GM15510 (cell line): ENCODE measurements around the gene ASXL2.

Experiments used
- POLR2A ChIP-seq: IDR thresholded peaks from 3 replicates; pipeline ENCODE4 v1.6.1; 2011; ENCODE audit warnings: borderline replicate concordance; ENCODE audit not compliant: insufficient read length; ENCODE audit errors: extremely low read depth

The ASXL2 gene

GRCh38 chr2:25844089-25844488, 34.2 kb downstream of the ASXL2 start:
- TF ChIP-seq POLR2A, result no peak

DNA sequence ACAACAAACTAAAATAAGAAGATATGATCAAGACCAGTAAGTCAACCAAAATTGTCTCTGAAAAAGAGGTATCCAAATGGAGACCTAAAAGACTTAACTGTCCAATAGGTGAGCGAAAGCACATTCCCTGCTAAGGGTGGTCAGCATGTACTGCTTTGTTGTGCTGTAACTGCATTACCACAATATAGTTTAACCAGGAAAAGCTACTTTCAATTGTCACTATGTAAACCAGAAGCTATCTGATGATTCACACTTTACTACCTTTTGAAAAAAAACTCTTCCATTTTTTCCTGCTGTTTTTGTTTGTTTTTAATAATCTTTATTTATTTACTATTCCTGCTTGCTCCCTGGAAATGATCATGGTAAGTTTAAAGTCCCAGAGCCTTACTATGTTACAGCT, 36.1 kb downstream of the ASXL2 start:
- TF ChIP-seq POLR2A, result no peak

DNA sequence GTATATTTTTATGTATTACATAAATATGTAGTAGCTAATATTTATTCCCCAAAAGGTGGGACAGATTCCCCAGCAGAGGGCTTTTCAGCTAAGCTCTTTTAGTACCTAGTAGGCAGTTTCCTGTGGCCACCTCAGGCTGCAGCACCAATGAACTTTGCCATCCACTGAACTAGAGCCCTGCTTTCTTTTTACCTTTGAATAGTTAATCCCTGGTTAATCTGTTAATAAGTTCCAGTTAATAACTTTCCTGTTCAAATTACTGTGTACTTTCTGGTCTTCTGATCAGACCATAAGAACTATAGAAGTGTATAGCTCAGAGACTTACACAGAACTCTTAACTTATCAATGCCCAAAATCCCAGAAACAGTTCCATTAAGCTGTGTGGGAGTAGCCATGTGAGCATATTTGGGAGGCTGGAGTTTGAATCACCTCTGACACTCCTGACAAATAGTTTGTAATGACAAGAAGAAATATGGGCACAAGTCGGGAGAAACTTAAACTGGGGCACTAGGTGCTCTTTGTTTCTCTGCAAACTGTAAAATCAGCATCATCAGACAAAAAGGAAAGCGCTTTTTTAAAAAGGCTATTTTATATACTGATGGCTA, 40.0 kb downstream of the ASXL2 start:
- no peak for TF ChIP-seq POLR2A

GRCh38 chr2:25835906-25836305, 42.4 kb downstream of the ASXL2 start:
- no peak for TF ChIP-seq POLR2A

GRCh38 chr2:25833566-25833965, 44.7 kb downstream of the ASXL2 start:
- TF ChIP-seq POLR2A, result no peak

GRCh38 chr2:25832897-25833296, 45.4 kb downstream of the ASXL2 start:
- no peak for TF ChIP-seq POLR2A

DNA sequence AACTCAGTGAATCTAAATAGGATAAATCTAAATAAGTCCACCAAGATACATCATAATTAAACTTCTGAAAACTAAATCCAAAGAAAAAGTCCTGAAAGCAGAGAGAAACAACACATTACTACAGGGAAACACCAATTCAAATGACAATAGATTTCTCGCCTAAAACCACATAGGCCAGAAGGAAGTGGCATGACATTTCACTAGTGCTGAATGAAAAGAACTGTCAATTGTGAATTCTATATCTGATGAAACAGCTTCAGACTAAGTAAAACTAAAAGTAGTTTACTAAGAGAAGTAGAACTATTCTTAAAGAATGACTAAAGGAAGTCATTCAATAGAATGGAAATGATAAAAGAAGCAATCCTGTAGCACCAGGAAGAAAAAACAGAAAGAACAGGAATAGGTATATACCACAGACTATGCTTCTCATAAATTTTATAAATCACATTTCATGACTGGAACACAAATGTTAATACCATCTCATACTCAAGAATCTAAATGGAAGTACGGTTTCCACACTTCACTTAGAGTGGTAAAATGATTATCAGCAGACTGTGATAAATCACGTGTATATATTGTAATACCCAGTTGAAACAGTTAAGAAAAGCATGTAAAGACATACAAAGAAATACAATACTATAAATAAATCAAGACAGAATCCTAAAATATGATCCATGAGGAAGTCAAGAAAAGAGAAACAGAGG, 46.4 kb downstream of the ASXL2 start:
- TF ChIP-seq POLR2A, result no peak

- TF ChIP-seq POLR2A, result no peak
Measured at GRCh38 chr2:25829828-25830227, 48.5 kb downstream of the ASXL2 start.

DNA sequence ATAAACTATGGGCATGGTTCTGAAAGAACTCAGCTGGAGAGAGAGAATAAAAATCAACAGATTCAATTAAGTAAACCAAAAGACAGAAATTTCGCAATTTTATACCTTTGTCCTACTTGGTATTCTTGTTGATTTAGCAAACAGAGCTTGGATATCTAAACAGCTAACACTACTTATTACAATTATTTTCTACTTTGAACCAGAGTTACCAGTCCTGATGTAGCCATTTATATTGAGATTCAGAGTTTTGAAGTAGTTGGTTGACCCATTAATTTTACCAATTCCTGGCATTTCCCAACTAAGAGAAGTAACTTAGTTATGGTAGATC, 48.9 kb downstream of the ASXL2 start:
- TF ChIP-seq POLR2A, result no peak

DNA sequence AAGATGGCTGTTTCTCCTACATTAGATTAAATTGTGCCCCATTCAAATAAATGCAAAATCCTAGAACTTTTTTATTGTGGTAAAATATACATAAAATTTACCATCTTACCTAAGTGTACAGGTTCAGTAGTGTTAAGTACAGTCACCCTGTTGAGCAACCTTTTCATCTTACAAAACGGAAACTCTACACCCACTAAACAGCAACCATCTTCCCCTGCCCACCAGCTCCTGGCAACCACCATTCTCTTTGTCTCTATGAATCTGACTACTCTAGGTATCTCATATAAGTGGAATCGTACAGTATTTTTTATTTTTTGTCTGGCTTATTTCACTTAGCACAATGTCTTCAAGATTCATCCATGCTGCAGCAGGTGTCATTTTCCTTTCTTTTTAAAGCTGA, 53.0 kb downstream of the ASXL2 start:
- no peak for TF ChIP-seq POLR2A

- TF ChIP-seq POLR2A, result no peak
Measured at GRCh38 chr2:25824718-25825117, 53.6 kb downstream of the ASXL2 start.

GRCh38 chr2:25824216-25824615, 54.1 kb downstream of the ASXL2 start:
- no peak for TF ChIP-seq POLR2A

- no peak for TF ChIP-seq POLR2A
Measured at GRCh38 chr2:25822190-25823117, 55.8 kb downstream of the ASXL2 start.

GRCh38 chr2:25821225-25822056, 56.8 kb downstream of the ASXL2 start:
- TF ChIP-seq POLR2A, result no peak

DNA sequence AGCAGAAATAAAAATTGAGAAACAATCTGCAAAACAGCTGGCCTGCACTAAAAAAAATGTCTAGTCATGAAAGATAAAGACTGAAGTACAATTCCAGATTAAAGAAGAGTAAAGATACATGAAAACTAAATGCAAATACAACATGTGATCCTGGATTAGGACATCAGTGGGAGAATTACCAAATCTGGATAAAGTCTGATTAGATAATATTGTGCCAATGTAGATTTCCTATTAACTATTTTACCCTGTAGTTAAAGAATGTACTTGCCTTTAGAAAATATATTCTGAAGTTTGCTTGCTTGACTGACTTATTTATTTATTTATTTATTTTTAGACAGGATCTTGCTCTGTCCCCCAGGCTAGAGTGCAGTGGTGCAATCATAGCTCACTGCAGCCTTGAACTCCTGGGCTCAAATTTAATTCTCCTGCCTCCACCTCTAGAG, 58.7 kb downstream of the ASXL2 start:
- no peak for TF ChIP-seq POLR2A

DNA sequence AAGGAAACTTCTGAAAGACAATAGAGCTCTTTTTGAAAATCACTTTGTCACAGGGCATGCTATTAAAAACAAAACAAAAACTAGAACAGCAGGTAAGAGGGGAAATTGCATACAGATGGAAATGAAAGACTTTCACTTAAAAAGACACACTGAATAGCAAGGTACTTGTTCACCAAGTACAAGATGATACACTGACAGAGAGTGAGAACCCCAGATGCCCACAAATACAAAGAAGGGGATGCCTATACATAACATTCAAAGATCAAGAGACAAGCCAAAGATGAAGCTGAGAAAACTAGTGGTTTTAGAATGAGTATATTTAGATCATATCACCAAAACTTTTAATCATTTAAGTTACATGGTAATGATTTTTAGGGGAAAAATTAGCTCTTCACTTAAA, 60.7 kb downstream of the ASXL2 start:
- TF ChIP-seq POLR2A, result no peak

DNA sequence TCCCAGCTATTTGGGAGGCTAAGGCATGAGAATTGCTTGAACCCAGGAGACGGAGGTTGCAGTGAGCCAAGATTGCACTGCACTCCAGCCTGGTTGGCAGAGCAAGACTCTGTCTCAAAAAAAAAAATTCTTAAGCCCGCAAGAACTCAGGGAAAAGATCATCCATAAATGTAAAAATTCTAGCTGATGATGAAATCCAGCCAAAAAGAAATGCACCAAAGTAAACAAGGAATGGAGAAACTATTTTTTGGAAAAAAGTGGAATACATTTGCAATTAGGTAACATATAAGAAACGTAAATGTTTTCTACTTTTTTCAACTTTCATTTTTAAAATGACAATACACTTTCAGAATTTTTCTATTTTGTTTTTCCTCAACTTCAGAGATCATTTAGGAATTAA, 61.3 kb downstream of the ASXL2 start:
- TF ChIP-seq POLR2A, result no peak
